Kidney epithelial cell (primary cell): ENCODE data around the gene FLRT2. TPM values are rescaled to one million over a fixed set of nuclear protein-coding genes. Genes with fewer than 3 reads are reported as not detected.

Experiments used
- DNase-seq: peaks from one replicate; pipeline ENCODE4 v3.0.0-alpha.2; 2010; ENCODE audit warnings: low read depth
- H3K27me3 ChIP-seq: 2 replicates; pipeline ENCODE4 v1.6.0; 2011; ENCODE audit warnings: low read length; ENCODE audit not compliant: control insufficient read depth, insufficient read depth
- H3K36me3 ChIP-seq: 2 replicates; pipeline ENCODE4 v1.5.1; 2011; ENCODE audit warnings: low read length; ENCODE audit not compliant: control insufficient read depth, insufficient read depth
- H3K4me3 ChIP-seq: 2 replicates; pipeline ENCODE4 v1.5.1; 2011; ENCODE audit warnings: low read depth, mild to moderate bottlenecking, control low read depth, low read length
- CTCF ChIP-seq: IDR thresholded peaks from 2 replicates; pipeline ENCODE4 v1.5.1; 2011; ENCODE audit warnings: mild to moderate bottlenecking, moderate library complexity, low read length, control low read depth, inconsistent platforms; ENCODE audit not compliant: insufficient read depth, poor library complexity, severe bottlenecking
- total RNA-seq: library from RNA; depleted of rRNA; stranded (reverse); fragments of >200 nt; gene quantifications from 2 replicates; pipeline ENCODE4 v1.2.3, GENCODE V29; 2015

The FLRT2 gene
- total RNA-seq, 1 donor from 2014 or later = 8.1 TPM

- H3K36me3 ChIP-seq = no peaks in the 10 kb centered on the region
- no peaks in the 10 kb centered on the region for H3K27me3 ChIP-seq
- no peak overlapping the region for H3K4me3 ChIP-seq
- no peak for TF ChIP-seq CTCF
- DNase-seq = no peak
These were observed 28.2 kb upstream of the FLRT2 start for GRCh38 chr14:85501751-85502150.

- no peak for DNase-seq
- no peaks in the 10 kb centered on the region for H3K36me3 ChIP-seq
- TF ChIP-seq CTCF = no peak
- H3K4me3 ChIP-seq = no peak overlapping the region
- H3K27me3 ChIP-seq = no peaks in the 10 kb centered on the region
These were observed 21.1 kb upstream of the FLRT2 start for GRCh38 chr14:85508863-85509262.

GRCh38 chr14:85512451-85512850 is 17.5 kb upstream of the FLRT2 start:
- Histone ChIP-seq H3K4me3 (no peak overlapping the region), H3K36me3 (no peaks in the 10 kb centered on the region)
- no peak for TF ChIP-seq CTCF

GRCh38 chr14:85514487-85514886 is 15.5 kb upstream of the FLRT2 start:
- H3K36me3 ChIP-seq = no peaks in the 10 kb centered on the region
- H3K4me3 ChIP-seq = no peak overlapping the region
- no peak for DNase-seq
- TF ChIP-seq CTCF = no peak
- H3K27me3 ChIP-seq = no peaks in the 10 kb centered on the region

More at GRCh38 chr14:85512451-85512850, 17.5 kb upstream of the FLRT2 start:
- no peak for DNase-seq
- no peaks in the 10 kb centered on the region for H3K27me3 ChIP-seq

- H3K36me3 ChIP-seq = no peaks in the 10 kb centered on the region
- no peaks in the 10 kb centered on the region for H3K27me3 ChIP-seq
- TF ChIP-seq CTCF = no peak
- H3K4me3 ChIP-seq = no peak overlapping the region
- no peak for DNase-seq
These were observed 13.5 kb upstream of the FLRT2 start for GRCh38 chr14:85516239-85517113.
